Measurements from ENCODE around the gene CAPN11. TPM values are rescaled to one million over a fixed set of nuclear protein-coding genes. Genes with fewer than 3 reads are reported as not detected.

Gene CAPN11
- total and polyA plus RNA-seq, 2 experiments from 2014 or later = 1.1 to 1.7 TPM

- H3K27ac Mint-ChIP-seq = peak overlapping the region; percentile 78
- peak overlapping the region; percentile 98 for H3K4me2 ChIP-seq
- no peaks in the 10 kb centered on the region for H3K9me2 ChIP-seq (ENCODE audit: insufficient read depth)
- DNase-seq (ENCODE audit: low spot score) (no peak), ATAC-seq (peak; percentile 10)
- peaks cover 71% of the 10 kb centered on the region for H3K4me1 Mint-ChIP-seq
- H3K27ac ChIP-seq (ENCODE audit: low read depth) = peak overlapping the region; percentile 78
- peaks cover 32% of the 10 kb centered on the region for H4K20me1 ChIP-seq (replicated peaks; ENCODE audit: insufficient read depth)
- peaks cover 47% of the 10 kb centered on the region for H3K79me2 ChIP-seq (replicated peaks; ENCODE audit: insufficient read depth)
- no peaks in the 10 kb centered on the region for H3K27me3 ChIP-seq (ENCODE audit: insufficient read depth)
- H3K36me3 ChIP-seq (ENCODE audit: insufficient read depth) = no peaks in the 10 kb centered on the region
- TF ChIP-seq EZH2phosphoT487 (IDR thresholded peaks at IDR 0.05; ENCODE audit: unreplicated experiment) (no peak), CTCF (conservative IDR thresholded peaks at IDR 0.05; ENCODE audit: low read depth in 2 of 2) (peak; percentile 6 to 55; a peak in 2 of 4 replicates)
- H3F3A ChIP-seq (replicated peaks; ENCODE audit: low read depth) = peaks cover 24% of the 10 kb centered on the region
- peak overlapping the region; percentile 94 for H3K4me3 Mint-ChIP-seq
- no peak overlapping the region for H2AFZ ChIP-seq
- H3K4me3 ChIP-seq = peak overlapping the region; percentile 84
- peaks cover 47% of the 10 kb centered on the region for H3K4me1 ChIP-seq (ENCODE audit: insufficient read depth)
- H3K9me3 Mint-ChIP-seq = no peaks in the 10 kb centered on the region
- H3K27me3 Mint-ChIP-seq (ENCODE audit: insufficient read depth, low read depth, poor library complexity) = peaks cover 32% of the 10 kb centered on the region
- H3K36me3 Mint-ChIP-seq (ENCODE audit: low read depth) = peaks cover 30% of the 10 kb centered on the region
Observed at GRCh38 chr6:44224029-44224964, 65.7 kb downstream of the CAPN11 start.

GRCh38 chr6:44224965-44225305 is 66.3 kb downstream of the CAPN11 start:
- no peaks in the 10 kb centered on the region for H3K27me3 ChIP-seq (ENCODE audit: insufficient read depth)
- H3K27ac Mint-ChIP-seq = no peak overlapping the region; the same call in 1 of the 2 replicates
- peaks cover 37% of the 10 kb centered on the region for H3K36me3 Mint-ChIP-seq (ENCODE audit: low read depth)
- no peak for ATAC-seq
- no peaks in the 10 kb centered on the region for H3K36me3 ChIP-seq (ENCODE audit: insufficient read depth)
- H3K4me1 Mint-ChIP-seq = peaks cover 69% of the 10 kb centered on the region
- no peak overlapping the region for H3K27ac ChIP-seq (ENCODE audit: low read depth)
- H3K4me3 Mint-ChIP-seq = peak overlapping the region; percentile 94
- H2AFZ ChIP-seq = no peak overlapping the region
- no peak for TF ChIP-seq STAT1 (IDR thresholded peaks at IDR 0.05; ENCODE audit: unreplicated experiment)
- no peak for TF ChIP-seq EZH2phosphoT487 (IDR thresholded peaks at IDR 0.05; ENCODE audit: unreplicated experiment)
- no peak for TF ChIP-seq JUNB (IDR thresholded peaks at IDR 0.05; ENCODE audit: unreplicated experiment)
- no peak for TF ChIP-seq CREB1 (CRISPR knock-in tag; IDR thresholded peaks at IDR 0.05; ENCODE audit: low read depth)
- no peak for TF ChIP-seq ZNF462 (CRISPR knock-in tag; IDR thresholded peaks at IDR 0.05)
- no peak for TF ChIP-seq EZH2 (IDR thresholded peaks at IDR 0.05; ENCODE audit: low read depth, unreplicated experiment)
- no peak for TF ChIP-seq ETS1 (IDR thresholded peaks at IDR 0.05)
- H3K27me3 Mint-ChIP-seq (ENCODE audit: insufficient read depth, low read depth, poor library complexity) = peaks cover 33% of the 10 kb centered on the region
- H3K79me2 ChIP-seq (replicated peaks; ENCODE audit: insufficient read depth) = peaks cover 47% of the 10 kb centered on the region
- peaks cover 47% of the 10 kb centered on the region for H3K4me1 ChIP-seq (ENCODE audit: insufficient read depth)
- H3F3A ChIP-seq (replicated peaks; ENCODE audit: low read depth) = peaks cover 22% of the 10 kb centered on the region
- H4K20me1 ChIP-seq (replicated peaks; ENCODE audit: insufficient read depth) = peaks cover 34% of the 10 kb centered on the region
- H3K4me3 ChIP-seq = peak overlapping the region; percentile 84
- H3K9me2 ChIP-seq (ENCODE audit: insufficient read depth) = no peaks in the 10 kb centered on the region
- no peak for DNase-seq (ENCODE audit: low spot score)
- H3K9me3 Mint-ChIP-seq = no peaks in the 10 kb centered on the region
- H3K4me2 ChIP-seq = peak overlapping the region; percentile 98

Measured in GM23338 (cell line).